GM19023 (cell line): ENCODE measurements around the gene EPHB4.
"Not testable (repeated sequence)": the region's sequence is repeated elsewhere in the genome, so short reads cannot be mapped to it uniquely, and the experiment has no call there.

Experiments used
- ATAC-seq: cut with Tn5 transposase; IDR thresholded peaks from one replicate; pipeline ENCODE4 v1.9.1; 2021; ENCODE audit warnings: mild to moderate bottlenecking, moderate library complexity; ENCODE audit not compliant: unreplicated experiment

Gene EPHB4

GRCh38 chr7:100791881-100792666 is 35.2 kb downstream of the EPHB4 start:
- no peak for ATAC-seq

DNA sequence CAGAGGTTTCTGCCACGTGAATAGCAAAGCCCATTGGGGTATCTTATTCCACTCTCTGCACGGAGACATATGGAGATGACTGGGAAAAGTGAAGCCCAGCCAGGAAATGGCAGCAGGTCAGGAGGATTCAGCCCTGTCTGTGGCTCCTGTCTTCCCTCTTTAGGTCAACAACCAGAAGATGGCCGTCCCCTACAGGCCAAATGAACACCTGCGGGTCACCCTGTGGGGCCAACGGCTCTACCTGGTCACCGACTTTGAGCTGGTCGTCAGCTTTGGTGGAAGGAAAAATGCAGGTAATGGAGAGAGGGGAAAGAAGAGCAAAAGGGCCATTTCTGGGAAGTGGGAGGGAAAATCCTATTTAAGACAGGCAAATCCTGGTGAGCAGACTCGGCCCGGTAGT is 38.3 kb downstream of the EPHB4 start:
- no peak for ATAC-seq

GRCh38 chr7:100786323-100786722 is 41.0 kb downstream of the EPHB4 start:
- ATAC-seq: no peak

DNA sequence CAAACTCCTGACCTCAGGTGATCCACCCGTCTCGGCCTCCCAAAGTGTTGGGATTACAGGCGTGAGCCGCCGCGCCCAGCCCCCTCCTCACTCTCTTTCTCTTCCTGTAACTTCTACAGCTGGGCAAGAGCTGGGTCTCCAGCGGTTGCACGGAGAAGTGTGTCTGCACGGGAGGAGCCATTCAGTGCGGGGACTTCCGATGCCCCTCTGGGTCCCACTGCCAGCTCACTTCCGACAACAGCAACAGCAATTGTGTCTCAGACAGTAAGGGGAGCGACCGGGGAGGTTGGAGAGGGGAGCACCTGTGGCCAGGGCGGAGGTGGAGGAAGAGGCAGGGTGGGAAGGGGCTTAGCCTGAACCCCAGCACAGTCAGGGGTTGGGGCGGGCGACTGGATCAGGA is 41.4 kb downstream of the EPHB4 start:
- no peak for ATAC-seq

GRCh38 chr7:100783804-100784203 is 43.5 kb downstream of the EPHB4 start:
- no peak for ATAC-seq

DNA sequence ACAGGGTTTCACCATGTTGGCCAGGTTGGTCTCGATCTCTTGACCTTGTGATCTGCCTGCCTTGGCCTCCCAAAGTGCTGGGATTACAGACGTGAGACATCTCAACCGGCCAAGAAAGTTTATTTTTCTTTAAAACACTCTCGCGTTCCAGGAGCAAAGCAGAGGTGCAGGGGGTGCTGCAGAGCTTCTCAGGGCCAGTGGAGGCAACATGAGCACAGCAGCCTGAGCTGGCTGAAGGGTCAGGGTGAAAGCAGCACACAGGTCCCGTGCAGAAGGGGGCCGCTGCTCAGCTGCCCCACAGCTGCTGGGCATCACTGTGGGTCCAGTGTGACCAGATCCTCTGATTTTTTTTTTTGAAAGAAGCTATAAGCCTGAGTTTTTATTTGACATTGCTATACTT is 46.1 kb downstream of the EPHB4 start:
- ATAC-seq: no peak

GRCh38 chr7:100779359-100779758 is 48.0 kb downstream of the EPHB4 start:
- ATAC-seq: no peak

- ATAC-seq: no peak
These were observed 49.2 kb downstream of the EPHB4 start for GRCh38 chr7:100778061-100778621.

DNA sequence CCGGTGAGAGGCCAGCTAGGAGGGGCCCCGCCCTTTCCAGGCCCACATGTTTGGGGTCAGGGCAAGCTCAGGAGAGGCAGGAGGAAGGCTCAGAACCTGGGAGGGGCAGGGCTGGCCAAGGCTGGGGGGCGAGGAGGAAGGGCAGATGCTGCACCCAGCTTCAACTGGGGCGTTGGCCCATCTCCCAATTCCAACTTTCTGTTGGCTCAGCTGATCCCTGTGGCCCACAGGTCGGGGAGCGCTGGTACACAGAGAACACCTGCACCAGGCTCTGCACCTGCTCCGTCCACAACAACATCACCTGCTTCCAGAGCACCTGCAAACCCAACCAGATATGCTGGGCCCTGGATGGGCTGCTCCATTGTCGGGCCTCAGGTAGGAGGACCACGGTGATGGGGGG is 53.8 kb downstream of the EPHB4 start:
- ATAC-seq: no peak

DNA sequence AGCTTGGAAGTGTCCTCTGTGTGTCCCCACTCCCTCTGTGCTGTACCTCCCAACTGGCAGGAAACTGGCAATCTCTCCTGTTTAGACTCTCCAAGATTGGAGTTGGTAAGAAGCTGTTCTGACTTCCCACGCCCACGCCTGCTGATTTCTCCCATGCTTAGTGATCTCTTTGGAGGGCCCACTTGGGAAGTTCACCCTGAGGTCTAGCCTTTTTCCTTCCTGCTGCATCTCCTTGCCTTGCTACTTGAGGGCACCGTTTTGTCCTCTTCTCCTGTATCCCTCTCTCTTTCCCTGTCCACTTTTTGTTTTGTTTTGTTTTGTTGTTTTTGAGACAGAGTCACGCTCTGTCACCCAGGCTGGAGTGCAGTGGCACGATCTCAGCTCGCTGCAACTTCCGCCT is 58.5 kb downstream of the EPHB4 start:
- ATAC-seq: no peak

GRCh38 chr7:100765250-100765649 is 62.1 kb downstream of the EPHB4 start:
- ATAC-seq: no peak

DNA sequence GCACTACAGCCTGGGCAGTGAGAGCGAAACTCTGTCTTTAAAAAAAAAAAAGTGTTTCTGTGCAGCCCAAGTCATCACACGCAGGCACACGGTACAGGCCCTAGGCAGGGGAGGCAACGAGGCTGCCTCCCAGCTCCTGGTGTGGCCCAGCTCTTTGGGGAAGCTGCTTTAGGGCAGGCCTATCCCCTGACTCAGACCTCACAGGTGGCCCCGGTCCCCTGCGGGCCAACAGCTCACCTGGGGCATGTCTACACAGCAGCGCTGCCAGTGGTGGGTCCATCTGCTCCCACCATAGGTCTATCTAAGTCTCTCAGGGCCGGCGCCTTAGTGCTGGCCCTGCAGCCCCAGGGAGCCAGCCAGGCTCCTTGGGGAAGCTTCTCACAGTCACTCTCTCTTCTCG is 62.5 kb downstream of the EPHB4 start:
- ATAC-seq: no peak

DNA sequence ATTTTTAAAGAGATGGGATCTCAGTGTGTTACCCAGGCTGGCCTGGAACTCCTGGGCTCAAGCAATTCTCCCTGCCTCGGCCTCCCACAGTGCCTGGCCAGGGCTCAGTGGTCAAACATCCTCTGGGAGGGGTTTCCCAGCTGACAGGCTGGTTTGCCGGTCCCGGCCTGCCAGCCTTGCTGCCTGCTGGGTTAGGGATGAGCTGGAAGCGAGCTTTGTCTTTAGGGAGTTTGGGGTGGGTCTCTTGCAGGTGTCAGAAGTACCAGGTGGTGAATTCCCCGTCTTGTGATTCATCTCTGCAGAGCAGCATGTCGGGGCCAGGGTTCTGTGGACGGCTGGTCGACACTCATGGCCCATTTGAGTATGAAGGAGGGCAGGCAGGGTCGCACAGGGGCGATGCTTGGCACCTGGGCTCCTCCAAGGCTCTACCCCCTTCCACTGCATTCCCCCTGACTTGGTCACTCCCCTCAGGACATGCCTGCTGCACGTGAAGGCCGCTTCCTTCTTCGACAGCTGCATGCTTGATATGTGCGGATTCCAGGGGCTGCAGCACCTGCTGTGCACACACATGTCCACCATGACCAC is 63.7 kb downstream of the EPHB4 start:
- ATAC-seq: no peak

- not testable (repeated sequence) for ATAC-seq
These were observed 64.5 kb downstream of the EPHB4 start for GRCh38 chr7:100762841-100763240.

DNA sequence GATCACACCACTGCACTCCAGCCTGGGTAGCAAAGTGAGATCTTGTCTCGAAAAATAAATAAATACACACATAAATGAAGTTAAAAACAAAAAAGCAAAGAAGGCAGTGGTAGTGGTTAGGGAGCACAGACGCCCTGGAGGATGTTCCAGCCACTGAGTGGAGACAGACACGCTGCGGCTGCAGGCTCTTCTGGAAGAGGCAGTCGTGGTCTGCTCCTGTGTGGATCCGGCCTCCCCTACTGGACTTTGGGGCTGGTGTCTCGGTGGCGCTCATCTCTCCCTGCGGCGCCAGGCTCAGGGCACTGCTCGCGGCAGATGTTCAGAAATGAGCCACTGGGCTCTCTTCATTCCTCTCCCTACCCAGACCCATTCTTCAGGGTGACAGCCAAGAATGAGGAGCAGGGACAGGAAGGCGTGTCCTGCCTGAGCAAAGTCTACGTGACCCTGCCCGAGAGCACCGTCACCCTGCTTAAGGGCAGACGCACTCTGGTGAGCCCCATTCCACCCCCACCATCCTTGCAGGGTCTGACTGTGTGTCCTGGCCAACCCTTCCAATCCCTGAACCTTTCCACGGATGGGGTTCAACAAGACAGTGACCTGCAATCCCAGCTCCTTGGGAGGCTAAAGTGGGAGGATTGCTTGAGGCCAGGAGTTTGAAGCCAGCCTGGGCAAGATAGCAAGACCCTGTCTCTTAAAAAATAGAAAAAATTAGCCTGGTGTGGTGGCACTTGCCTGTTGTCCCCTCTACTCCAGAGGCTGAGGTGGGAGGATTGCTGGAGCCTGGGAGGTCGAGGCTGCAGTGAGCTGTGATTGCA is 67.8 kb downstream of the EPHB4 start:
- ATAC-seq: no peak

- no peak for ATAC-seq
These were observed 73.6 kb downstream of the EPHB4 start for GRCh38 chr7:100753750-100754149.

GRCh38 chr7:100752994-100753393 is 74.3 kb downstream of the EPHB4 start:
- no peak for ATAC-seq
